Stomach (tissue), 4 donors: ENCODE measurements around the gene RNU6-8.

Source experiments
- CTCF ChIP-seq, 7 experiments: fragments of 450-650 bp in 4 of 7; fragments of 200-600 bp in 3 of 7; sonication (generic) in 3 of 7; IDR thresholded peaks; one replicate each; pipeline ENCODE4 v1.5.1; 2016 to 2019; ENCODE audit warnings: antibody characterized with exemption in 7 of 7, control low read depth in 2 of 7, mild to moderate bottlenecking in 1 of 7
- EP300 ChIP-seq: sonication (generic); formaldehyde crosslinking; IDR thresholded peaks from one replicate; pipeline ENCODE4 v1.6.1; 2017; ENCODE audit warnings: antibody characterized with exemption
- POLR2AphosphoS5 ChIP-seq, 3 donors: sonication (generic); formaldehyde crosslinking; IDR thresholded peaks; one replicate each; pipeline ENCODE4 v1.6.1; 2016; ENCODE audit warnings: antibody characterized with exemption in 3 of 3

GRCh38 chr14:32185097-32185496 is 18.0 kb downstream of the RNU6-8 start:
- TF ChIP-seq CTCF (IDR thresholded peaks at IDR 0.05) (no peak), EP300 (no peak), POLR2AphosphoS5 (IDR thresholded peaks at IDR 0.05) (no peak)
